Heart right ventricle (tissue), 16 donors: Measurements from ENCODE around the gene AKT3. TPM values are rescaled to one million over a fixed set of nuclear protein-coding genes. Genes with fewer than 3 reads are reported as not detected.

Experiments
- ATAC-seq, 8 donors: fragments of 200-7000 bp; cut with Tn5 transposase; one replicate each; pipeline ENCODE4 v1.9.1; 2020; ENCODE audit warnings: mild to moderate bottlenecking in 8 of 8, moderate library complexity in 8 of 8, moderate number of reproducible peaks in 1 of 8
- DNase-seq, 2 donors: peaks; one replicate each; pipeline ENCODE4 v3.0.0-alpha.2; 2020
- H3K27ac ChIP-seq, 10 donors: fragments of 200-600 bp; sonication (generic) in 2 of 10; one replicate each; pipeline versions ENCODE4 v1.5.0 to v1.8.0; 2020 to 2022; ENCODE audit warnings: mild to moderate bottlenecking in 3 of 10
- H3K27me3 ChIP-seq, 7 donors: fragments of 200-600 bp; one replicate each; pipeline ENCODE4 v1.8.0; 2021 to 2022; ENCODE audit warnings: mild to moderate bottlenecking in 2 of 7
- H3K36me3 ChIP-seq, 9 donors: fragments of 200-600 bp; sonication (generic) in 1 of 9; one replicate each; pipeline versions ENCODE4 v1.5.0 to v1.8.0; 2020 to 2022; ENCODE audit warnings: mild to moderate bottlenecking in 2 of 9
- H3K4me1 ChIP-seq, 9 donors: fragments of 200-600 bp; sonication (generic) in 1 of 9; one replicate each; pipeline versions ENCODE4 v1.5.0 to v1.8.0; 2020 to 2022; ENCODE audit warnings: mild to moderate bottlenecking in 4 of 9
- H3K4me3 ChIP-seq, 10 donors: fragments of 200-600 bp; sonication (generic) in 2 of 10; one replicate each; pipeline versions ENCODE4 v1.5.0 to v1.8.0; 2020 to 2022; ENCODE audit warnings: mild to moderate bottlenecking in 7 of 10, moderate library complexity in 2 of 10
- H3K9me3 ChIP-seq, 11 donors: fragments of 200-600 bp in 10 of 11; sonication (generic) in 2 of 11; one replicate each; pipeline versions ENCODE4 v1.5.0 to v1.8.0; 2013 to 2022; ENCODE audit warnings: mild to moderate bottlenecking in 2 of 11, control low read depth in 1 of 11, moderate library complexity in 1 of 11
- CTCF ChIP-seq, 9 donors: fragments of 200-600 bp; sonication (generic) in 2 of 9; IDR thresholded peaks; one replicate each; pipeline versions ENCODE4 v1.5.0 to v1.8.0; 2021 to 2022; ENCODE audit warnings: antibody characterized with exemption in 9 of 9, mild to moderate bottlenecking in 5 of 9, moderate library complexity in 1 of 9
- WGBS, 2 donors: extraction: QIAGEN DNeasy Blood & Tissue Kit; methylation state at CpG; one replicate each; pipeline ENCODE4 v1.1.7; 2013; ENCODE audit warnings: inconsistent platforms in 1 of 2; 5-methylcytosine and 5-hydroxymethylcytosine counted together
- intact Hi-C, 10 donors: fragments of 100-400 bp; cut with DNase I; formaldehyde crosslinking; loops; one replicate each; pipeline versions ENCODE4 v1.11.1 to v1.14.2; 2022
- polyA plus RNA-seq, 2 donors: library from polyadenylated mRNA; stranded (reverse); fragments of 200-250 nt; gene quantifications; one replicate each; pipeline ENCODE4 v1.2.3, GENCODE V29; 2013
- total RNA-seq, 10 donors: library from RNA; stranded (reverse); fragmentation: NEBNext Ultra II Directional in 3 of 10; extraction: Animal tissue kit (Norgen Biotek cat#: 25700) in 3 of 10; gene quantifications; one replicate each; pipeline versions ENCODE4 v1.2.1 to v1.2.4, GENCODE V29; 2021 to 2023
- donor health status: Arrhythmogenic right ventricular cardiomyopathy.
- donor health status: ischemic (EF 13 %, LVEDD 7.1; RV severe dilation, severe dysfunction).
- donor health status: healthy with polysubstance abuse.
- donor health status: DM: no; HTN: yes; CAD: no.
- donor health status: DM: no; HTN: no; CAD: no.
- donor health status: ischemic (EF 25% LVEDD 6.9; RV normal size, moderate dysfunction).
- donor health status: ischemic (EF 25% LVEDD 5.7; RV mildly dilated, moderate dysfunction).
- donor health status: healthy.
- donor health status: DM: yes; HTN: yes; CAD: no.
- donor health status: Ischemic cardiomyopathy.
- donor health status: ischemic (EF 35%, LVEDD 5.7; RV mildly dilated, moderate dysfunction).
- donor health status: nonischemic (EF 11% LVEDD 7.7; RV severe dilation, severe dysfunction).
- donor health status: DM: yes; HTN: yes; CAD: no.
- donor health status: PGD.
- donor health status: ischemic (EF 29% LVEDD 5.4; RV normal size, mild dysfunction).
- donor health status: nonischemic (EF 23%, LVEDD 6.1; RV moderate dilation, normal function).

The AKT3 gene
- total and polyA plus RNA-seq, 12 donors, result 6.5 to 27.6 (median 17.7) TPM

DNA sequence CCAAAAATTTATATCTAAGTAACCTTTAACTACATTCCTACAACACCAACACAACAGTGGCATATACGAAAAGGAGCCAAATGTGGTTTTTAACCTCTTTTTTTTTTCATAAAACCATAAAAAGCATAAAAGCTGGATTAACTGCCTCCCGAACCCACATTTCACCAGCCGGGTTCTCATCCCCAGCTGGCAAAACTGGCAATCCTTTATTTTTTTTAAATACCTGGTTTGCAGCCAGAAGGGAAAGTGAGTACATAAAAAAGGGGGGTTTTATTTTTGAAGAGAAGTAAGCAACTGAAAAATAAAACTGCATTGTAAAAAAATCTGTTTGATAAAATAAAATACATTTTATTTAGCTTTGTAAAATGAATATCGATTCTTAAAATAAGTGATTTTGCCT is 295.4 kb downstream of the AKT3 start:
- no peak overlapping the region for H3K4me3 ChIP-seq
- no peaks in the 10 kb centered on the region for H3K4me1 ChIP-seq
- peaks cover 0 to 9% (median 0%) of the 10 kb centered on the region in 9 donors for H3K36me3 ChIP-seq
- no peak for ATAC-seq
- intact Hi-C loops, result no loop called here
- no peaks in the 10 kb centered on the region for H3K27me3 ChIP-seq
- no peak for TF ChIP-seq CTCF (IDR thresholded peaks at IDR 0.05)
- H3K9me3 ChIP-seq, result no peaks in the 10 kb centered on the region
- no peak overlapping the region for H3K27ac ChIP-seq
- WGBS, 2 donors, result 94 to 98% methylated on average over 4 of the region's 4 CpGs
- DNase-seq, result no peak

DNA sequence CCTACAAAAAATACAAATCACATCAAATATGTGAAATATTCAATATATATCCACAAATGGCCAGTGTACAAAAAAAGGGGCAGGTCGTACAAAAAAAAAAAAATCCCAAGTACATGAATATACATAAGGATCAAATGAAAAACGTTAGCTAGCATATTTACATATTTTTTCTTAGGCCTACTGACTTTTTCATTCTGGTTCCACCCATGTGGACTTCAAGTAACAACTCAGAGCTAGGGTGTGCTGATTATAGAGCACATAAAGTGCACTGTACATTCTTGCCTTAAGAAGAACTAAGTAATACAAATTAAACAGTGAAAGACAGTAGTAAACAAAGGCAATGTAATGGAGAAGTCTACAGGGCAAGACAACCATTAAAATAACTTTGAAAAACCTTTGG is 297.0 kb downstream of the AKT3 start:
- WGBS, 2 donors, result 80 to 87% methylated on average over 2 of the region's 2 CpGs

GRCh38 chr1:243550276-243550675 is 299.8 kb downstream of the AKT3 start:
- no peaks in the 10 kb centered on the region for H3K4me1 ChIP-seq
- no peaks in the 10 kb centered on the region for H3K27me3 ChIP-seq
- WGBS, 2 donors, result 88 to 90% methylated on average over 6 of the region's 6 CpGs
- no peak for ATAC-seq
- no peak overlapping the region for H3K4me3 ChIP-seq
- no peak for DNase-seq
- H3K9me3 ChIP-seq, result no peaks in the 10 kb centered on the region
- TF ChIP-seq CTCF (IDR thresholded peaks at IDR 0.05), result no peak
- intact Hi-C loops, result no loop called here
- H3K36me3 ChIP-seq, result peaks cover 0 to 12% (median 0%) of the 10 kb centered on the region in 9 donors
- H3K27ac ChIP-seq, result no peak overlapping the region

More for the DNA sequence above, 297.0 kb downstream of the AKT3 start:
- no peak overlapping the region for H3K27ac ChIP-seq
- intact Hi-C loops, result no loop called here
- no peak for TF ChIP-seq CTCF (IDR thresholded peaks at IDR 0.05)
- peaks cover 0 to 9% (median 0%) of the 10 kb centered on the region in 9 donors for H3K36me3 ChIP-seq
- ATAC-seq (no peak), DNase-seq (no peak)
- no peaks in the 10 kb centered on the region for H3K27me3 ChIP-seq
- no peaks in the 10 kb centered on the region for H3K4me1 ChIP-seq
- H3K9me3 ChIP-seq, result no peaks in the 10 kb centered on the region
- H3K4me3 ChIP-seq, result no peak overlapping the region

GRCh38 chr1:243549791-243550190 is 300.3 kb downstream of the AKT3 start:
- no peak for TF ChIP-seq CTCF (IDR thresholded peaks at IDR 0.05)
- Histone ChIP-seq H3K27me3 (no peaks in the 10 kb centered on the region), H3K27ac (no peak overlapping the region), H3K9me3 (no peaks in the 10 kb centered on the region), H3K4me1 (no peaks in the 10 kb centered on the region), H3K4me3 (no peak overlapping the region), H3K36me3 (peaks cover 0 to 17% (median 0%) of the 10 kb centered on the region in 9 donors)
- ATAC-seq (no peak), DNase-seq (no peak)
- intact Hi-C loops, result no loop called here

DNA sequence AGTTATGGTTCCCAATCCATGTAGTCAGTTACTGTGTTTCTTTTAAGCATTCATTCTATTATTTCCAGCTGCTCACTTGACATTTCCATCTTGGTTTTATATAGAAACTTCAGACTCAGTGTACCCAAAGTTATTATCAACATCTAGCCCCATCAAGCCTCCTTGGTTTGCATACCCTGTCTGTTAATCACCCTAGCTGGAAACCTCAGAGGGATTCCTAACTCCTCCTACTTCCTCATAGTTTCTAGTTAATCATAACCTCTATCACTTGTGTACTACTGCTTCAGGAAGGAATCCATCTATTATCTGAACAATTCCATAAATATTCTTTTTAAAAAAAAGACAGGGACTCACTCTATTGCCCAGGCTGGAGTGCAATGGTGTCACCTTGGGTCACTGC is 300.9 kb downstream of the AKT3 start:
- no peak for TF ChIP-seq CTCF (IDR thresholded peaks at IDR 0.05)
- peaks cover 0 to 24% (median 0%) of the 10 kb centered on the region in 9 donors for H3K36me3 ChIP-seq

More for the DNA sequence above, 300.9 kb downstream of the AKT3 start:
- Histone ChIP-seq H3K27ac (no peak overlapping the region), H3K27me3 (no peaks in the 10 kb centered on the region), H3K4me3 (no peak overlapping the region), H3K9me3 (no peaks in the 10 kb centered on the region), H3K4me1 (no peaks in the 10 kb centered on the region)
- intact Hi-C loops, result no loop called here
- DNase-seq, result no peak
- no peak for ATAC-seq
